Large intestine (tissue), 3 donors: ENCODE data around the gene DNAJC30. TPM values are rescaled to one million over a fixed set of nuclear protein-coding genes. Genes with fewer than 3 reads are reported as not detected.

Source experiments
- DNase-seq, 2 donors: peaks; one replicate each; pipeline versions ENCODE4 v3.0.0 to v3.0.0-alpha.2; 2013
- H3K27ac ChIP-seq: one replicate; pipeline ENCODE4 v1.5.1; 2013; ENCODE audit warnings: low read length
- H3K27me3 ChIP-seq: 2 replicates; pipeline ENCODE4 v1.6.1; 2013; ENCODE audit warnings: low read length; ENCODE audit not compliant: control insufficient read depth, insufficient read depth
- H3K36me3 ChIP-seq: 2 replicates; pipeline ENCODE4 v1.6.1; 2013; ENCODE audit warnings: low read length; ENCODE audit not compliant: control insufficient read depth, insufficient read depth
- H3K4me1 ChIP-seq: one replicate; pipeline ENCODE4 v1.6.1; 2013; ENCODE audit warnings: low read length; ENCODE audit not compliant: control insufficient read depth, insufficient read depth
- H3K4me3 ChIP-seq: one replicate; pipeline ENCODE4 v1.5.1; 2013; ENCODE audit warnings: low read length
- H3K9me3 ChIP-seq: one replicate; pipeline ENCODE4 v1.6.1; 2013; ENCODE audit warnings: mild to moderate bottlenecking, low read depth, low read length, moderate library complexity; ENCODE audit not compliant: control insufficient read depth
- WGBS: methylation state at CpG from one replicate; pipeline ENCODE4 v1.1.5; 2013; ENCODE audit warnings: low lambda C conversion rate; ENCODE audit not compliant: insufficient coverage; 5-methylcytosine and 5-hydroxymethylcytosine counted together
- polyA plus RNA-seq: library from polyadenylated mRNA; unstranded; fragments of 120-200 nt; gene quantifications from one replicate; pipeline ENCODE4 v1.2.1, GENCODE V29; 2013

DNAJC30 gene
- polyA plus RNA-seq, 1 donor: 7.9 TPM

DNA sequence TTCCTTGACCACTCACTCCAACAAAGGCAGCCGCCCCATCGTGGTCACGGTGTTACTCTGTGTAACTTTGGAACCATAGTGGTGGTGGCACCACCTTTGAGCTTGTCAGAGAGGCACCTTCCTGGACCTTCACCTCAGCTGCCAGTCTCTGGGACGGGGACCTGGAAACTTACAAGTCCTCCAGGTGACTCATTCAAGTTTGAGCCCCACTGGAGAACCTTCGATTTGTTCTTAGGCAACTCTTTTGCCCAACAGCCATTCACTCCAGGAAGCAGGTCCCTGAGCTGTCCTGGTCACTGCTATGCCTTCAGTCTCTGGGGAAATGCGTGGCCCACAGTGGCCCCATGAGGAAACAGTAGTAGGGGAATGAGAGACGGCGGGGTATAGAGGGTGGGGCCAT, 19.0 kb upstream of the DNAJC30 start:
- peak; percentile 80 to 87 for DNase-seq
- Histone ChIP-seq H3K4me3 (no peak overlapping the region), H3K9me3 (no peaks in the 10 kb centered on the region), H3K27ac (peak overlapping the region; percentile 89), H3K4me1 (peaks cover 40% of the 10 kb centered on the region), H3K36me3 (peaks cover 70% of the 10 kb centered on the region), H3K27me3 (no peaks in the 10 kb centered on the region)
- 80% methylated on average over 1 of the region's 8 CpGs for WGBS

GRCh38 chr7:73701357-73701995, 18.2 kb upstream of the DNAJC30 start:
- Histone ChIP-seq H3K36me3 (peaks cover 71% of the 10 kb centered on the region), H3K27me3 (no peaks in the 10 kb centered on the region), H3K27ac (peak overlapping the region; percentile 89), H3K4me1 (peaks cover 40% of the 10 kb centered on the region), H3K9me3 (no peaks in the 10 kb centered on the region), H3K4me3 (no peak overlapping the region)
- peak; percentile 76 to 83 for DNase-seq
- WGBS: no CpG with 5 or more reads among the region's 13 CpGs

DNA sequence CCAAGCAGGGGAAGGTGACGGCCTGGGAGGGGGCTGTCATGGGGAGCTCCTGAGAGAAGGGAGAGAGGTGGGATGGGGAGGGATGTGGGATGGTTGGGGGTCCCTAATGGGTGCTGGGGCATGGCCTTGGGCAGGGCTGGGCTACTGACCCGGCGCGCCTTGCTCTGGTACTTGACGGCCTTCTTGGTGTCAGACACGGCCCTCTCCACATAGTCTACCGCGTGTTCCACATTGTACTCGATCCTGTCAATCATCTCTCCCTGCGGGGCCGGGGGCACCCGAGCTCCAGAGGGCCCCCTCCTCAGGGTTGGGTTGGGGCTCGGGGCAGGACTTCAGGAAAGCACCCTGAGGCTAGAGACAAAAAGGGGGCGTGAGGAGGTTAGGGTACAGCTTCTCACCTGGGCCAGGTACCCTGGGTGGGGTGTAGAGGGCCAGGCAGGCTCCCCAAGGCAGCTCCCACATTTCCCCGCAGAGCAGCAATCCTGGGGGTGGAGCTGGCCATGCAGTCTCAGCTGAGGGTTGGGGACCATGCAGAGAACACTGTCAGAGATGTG, 17.4 kb upstream of the DNAJC30 start:
- H3K27me3 ChIP-seq: no peaks in the 10 kb centered on the region
- no peak overlapping the region for H3K4me3 ChIP-seq
- H3K9me3 ChIP-seq: no peaks in the 10 kb centered on the region
- peak overlapping the region; percentile 12 for H3K27ac ChIP-seq
- H3K36me3 ChIP-seq: peaks cover 75% of the 10 kb centered on the region
- DNase-seq: no peak
- no CpG with 5 or more reads among the region's 15 CpGs for WGBS
- H3K4me1 ChIP-seq: peaks cover 40% of the 10 kb centered on the region

DNA sequence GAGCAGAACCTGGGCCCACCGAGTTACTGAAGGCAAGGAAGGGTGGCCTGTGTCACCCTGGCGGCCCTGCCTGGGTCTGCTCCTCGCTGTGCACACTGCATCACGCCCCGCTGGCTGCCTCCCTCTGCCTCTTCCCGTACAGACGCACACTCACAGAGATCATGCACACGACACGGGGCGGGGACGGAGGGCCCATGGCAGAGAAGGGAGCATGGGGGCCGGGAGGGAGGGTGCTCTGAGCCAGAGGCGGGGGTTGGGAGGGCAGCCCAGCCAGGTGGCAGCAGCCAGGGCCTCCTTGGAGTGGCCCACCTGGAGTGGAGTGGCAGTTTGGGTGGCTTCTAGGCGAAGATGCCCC, 16.8 kb upstream of the DNAJC30 start:
- peak in 1 of 2 donors; percentile 8 for DNase-seq
- H3K4me1 ChIP-seq: peaks cover 36% of the 10 kb centered on the region
- peaks cover 75% of the 10 kb centered on the region for H3K36me3 ChIP-seq
- H3K4me3 ChIP-seq: no peak overlapping the region
- peak overlapping the region; percentile 20 for H3K27ac ChIP-seq
- no peaks in the 10 kb centered on the region for H3K27me3 ChIP-seq
- H3K9me3 ChIP-seq: no peaks in the 10 kb centered on the region
- WGBS: no CpG with 5 or more reads among the region's 14 CpGs

- Histone ChIP-seq H3K27me3 (no peaks in the 10 kb centered on the region), H3K27ac (peak overlapping the region; percentile 20), H3K4me3 (no peak overlapping the region), H3K9me3 (no peaks in the 10 kb centered on the region), H3K4me1 (peaks cover 34% of the 10 kb centered on the region), H3K36me3 (peaks cover 75% of the 10 kb centered on the region)
- peak in 1 of 2 donors; percentile 60 for DNase-seq
- no CpG with 5 or more reads among the region's 15 CpGs for WGBS
Measured at GRCh38 chr7:73699370-73700068, 16.3 kb upstream of the DNAJC30 start.

DNA sequence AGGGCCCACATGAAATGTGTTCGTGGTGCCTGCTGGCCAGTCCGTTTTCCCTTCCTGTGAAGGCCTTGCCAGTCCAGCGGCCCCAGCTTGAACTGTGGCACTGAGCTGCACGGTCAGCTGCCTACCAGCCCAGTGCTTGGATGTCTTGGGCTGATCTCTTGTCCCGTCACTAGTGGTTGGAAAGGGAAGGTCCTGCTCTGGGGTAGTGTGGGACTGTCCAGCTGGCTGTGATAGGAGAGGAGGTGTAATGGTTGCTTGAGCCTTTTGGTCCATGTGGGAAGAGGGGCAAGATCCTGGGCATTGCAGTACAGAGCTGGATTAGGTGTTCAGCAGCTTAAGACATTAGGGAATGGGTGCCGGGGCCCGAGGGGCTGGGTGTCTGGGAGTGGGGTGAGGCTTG, 15.2 kb upstream of the DNAJC30 start:
- Histone ChIP-seq H3K27ac (no peak overlapping the region), H3K36me3 (peaks cover 83% of the 10 kb centered on the region), H3K27me3 (no peaks in the 10 kb centered on the region), H3K9me3 (no peaks in the 10 kb centered on the region), H3K4me3 (no peak overlapping the region), H3K4me1 (peaks cover 25% of the 10 kb centered on the region)
- DNase-seq: no peak
- WGBS: no CpG with 5 or more reads among the region's 7 CpGs

- Histone ChIP-seq H3K4me1 (peaks cover 9% of the 10 kb centered on the region), H3K36me3 (peaks cover 88% of the 10 kb centered on the region), H3K9me3 (no peaks in the 10 kb centered on the region), H3K4me3 (no peak overlapping the region), H3K27me3 (no peaks in the 10 kb centered on the region), H3K27ac (no peak overlapping the region)
- DNase-seq: no peak
- 100% methylated on average over 1 of the region's 4 CpGs for WGBS
Measured at GRCh38 chr7:73696372-73696771, 13.1 kb upstream of the DNAJC30 start.

DNA sequence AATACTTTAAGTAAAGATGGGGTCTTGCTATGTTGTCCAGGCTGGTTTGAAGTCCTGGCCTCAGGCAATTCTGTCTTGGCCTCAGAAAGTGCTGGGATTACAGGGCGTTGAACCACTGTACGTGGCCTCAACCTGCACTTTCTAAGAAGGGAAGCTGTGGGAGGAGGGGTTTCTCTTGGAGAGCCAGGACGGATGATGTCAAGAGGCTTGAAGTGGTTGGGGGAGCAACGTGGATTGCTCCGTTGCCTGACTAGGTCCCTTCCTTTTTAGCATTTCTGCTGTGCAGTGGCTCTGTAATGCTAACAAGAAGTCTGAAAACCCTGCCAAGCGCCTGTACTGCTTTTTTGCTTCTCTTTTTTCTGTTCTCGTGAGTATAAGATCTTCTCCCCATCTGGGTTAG, 7.4 kb upstream of the DNAJC30 start:
- Histone ChIP-seq H3K4me3 (no peak overlapping the region), H3K36me3 (peaks cover 81% of the 10 kb centered on the region), H3K9me3 (no peaks in the 10 kb centered on the region), H3K27me3 (no peaks in the 10 kb centered on the region), H3K4me1 (no peaks in the 10 kb centered on the region), H3K27ac (no peak overlapping the region)
- no peak for DNase-seq
- WGBS: no CpG with 5 or more reads among the region's 7 CpGs

GRCh38 chr7:73688288-73688687, 5.0 kb upstream of the DNAJC30 start:
- Histone ChIP-seq H3K27me3 (no peaks in the 10 kb centered on the region), H3K27ac (no peak overlapping the region), H3K4me3 (no peak overlapping the region), H3K9me3 (no peaks in the 10 kb centered on the region), H3K36me3 (peaks cover 62% of the 10 kb centered on the region), H3K4me1 (peaks cover 3% of the 10 kb centered on the region)
- no peak for DNase-seq
- 67% methylated on average over 1 of the region's 8 CpGs for WGBS

- WGBS: 100% methylated on average over 2 of the region's 18 CpGs
- Histone ChIP-seq H3K4me1 (peaks cover 15% of the 10 kb centered on the region), H3K36me3 (peaks cover 37% of the 10 kb centered on the region), H3K9me3 (no peaks in the 10 kb centered on the region), H3K27me3 (no peaks in the 10 kb centered on the region), H3K27ac (no peak overlapping the region), H3K4me3 (no peak overlapping the region)
- DNase-seq: no peak
Measured at GRCh38 chr7:73685311-73685710, 2.1 kb upstream of the DNAJC30 start.
